GM12872 (cell line): Measurements from ENCODE around the gene CEP72.

ENCODE experiments used
- TF ChIP-seq, protein P1 (sequence below): IDR thresholded peaks from 3 replicates; pipeline ENCODE4 v1.5.1; 2011; ENCODE audit warnings: low read depth, mild to moderate bottlenecking, low read length, moderate library complexity; ENCODE audit not compliant: insufficient read depth

CEP72 gene

DNA sequence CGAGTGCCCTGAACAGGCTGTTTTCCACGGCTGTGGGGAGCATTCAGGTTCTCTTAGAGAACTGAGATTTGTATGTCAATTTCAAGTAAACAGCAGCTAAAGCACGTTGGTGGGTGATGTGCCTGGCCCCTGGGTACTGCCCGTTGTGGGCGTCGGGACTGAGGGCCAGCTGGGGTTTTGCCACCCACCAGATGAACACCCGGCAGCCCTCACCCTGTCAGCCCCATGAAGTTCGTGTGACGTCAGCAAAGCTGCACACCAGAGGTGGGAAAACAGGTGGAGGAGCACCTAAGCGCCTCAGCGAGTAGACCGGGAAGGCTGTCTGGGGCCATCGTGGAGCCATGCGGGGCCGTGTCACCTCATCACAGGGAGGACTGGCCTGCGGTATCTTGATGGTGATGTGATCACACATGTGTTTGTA is 9.2 kb downstream of the CEP72 start:
- TF ChIP-seq, protein P1, sequence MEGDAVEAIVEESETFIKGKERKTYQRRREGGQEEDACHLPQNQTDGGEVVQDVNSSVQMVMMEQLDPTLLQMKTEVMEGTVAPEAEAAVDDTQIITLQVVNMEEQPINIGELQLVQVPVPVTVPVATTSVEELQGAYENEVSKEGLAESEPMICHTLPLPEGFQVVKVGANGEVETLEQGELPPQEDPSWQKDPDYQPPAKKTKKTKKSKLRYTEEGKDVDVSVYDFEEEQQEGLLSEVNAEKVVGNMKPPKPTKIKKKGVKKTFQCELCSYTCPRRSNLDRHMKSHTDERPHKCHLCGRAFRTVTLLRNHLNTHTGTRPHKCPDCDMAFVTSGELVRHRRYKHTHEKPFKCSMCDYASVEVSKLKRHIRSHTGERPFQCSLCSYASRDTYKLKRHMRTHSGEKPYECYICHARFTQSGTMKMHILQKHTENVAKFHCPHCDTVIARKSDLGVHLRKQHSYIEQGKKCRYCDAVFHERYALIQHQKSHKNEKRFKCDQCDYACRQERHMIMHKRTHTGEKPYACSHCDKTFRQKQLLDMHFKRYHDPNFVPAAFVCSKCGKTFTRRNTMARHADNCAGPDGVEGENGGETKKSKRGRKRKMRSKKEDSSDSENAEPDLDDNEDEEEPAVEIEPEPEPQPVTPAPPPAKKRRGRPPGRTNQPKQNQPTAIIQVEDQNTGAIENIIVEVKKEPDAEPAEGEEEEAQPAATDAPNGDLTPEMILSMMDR = no peak

DNA sequence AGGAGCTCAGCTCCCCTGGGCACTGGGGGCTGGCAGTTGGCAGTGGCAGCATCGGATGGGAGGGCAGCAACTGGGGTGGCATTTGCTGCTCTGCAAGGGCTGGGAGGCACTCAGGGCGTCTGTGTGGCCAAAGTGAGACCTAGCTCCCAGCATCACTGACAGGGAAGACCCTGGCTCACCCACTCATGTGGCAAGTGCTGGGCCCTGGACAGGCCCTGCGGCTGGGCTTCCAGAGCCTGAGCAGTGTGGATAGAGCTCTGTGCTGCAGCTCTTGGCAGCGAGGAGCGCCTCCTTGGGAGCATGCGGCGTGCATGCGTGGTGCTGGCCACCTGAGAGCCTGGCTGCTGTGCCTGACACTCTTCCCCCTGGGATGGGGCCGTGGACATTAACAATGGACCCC is 10.2 kb downstream of the CEP72 start:
- TF ChIP-seq, protein P1 = no peak

DNA sequence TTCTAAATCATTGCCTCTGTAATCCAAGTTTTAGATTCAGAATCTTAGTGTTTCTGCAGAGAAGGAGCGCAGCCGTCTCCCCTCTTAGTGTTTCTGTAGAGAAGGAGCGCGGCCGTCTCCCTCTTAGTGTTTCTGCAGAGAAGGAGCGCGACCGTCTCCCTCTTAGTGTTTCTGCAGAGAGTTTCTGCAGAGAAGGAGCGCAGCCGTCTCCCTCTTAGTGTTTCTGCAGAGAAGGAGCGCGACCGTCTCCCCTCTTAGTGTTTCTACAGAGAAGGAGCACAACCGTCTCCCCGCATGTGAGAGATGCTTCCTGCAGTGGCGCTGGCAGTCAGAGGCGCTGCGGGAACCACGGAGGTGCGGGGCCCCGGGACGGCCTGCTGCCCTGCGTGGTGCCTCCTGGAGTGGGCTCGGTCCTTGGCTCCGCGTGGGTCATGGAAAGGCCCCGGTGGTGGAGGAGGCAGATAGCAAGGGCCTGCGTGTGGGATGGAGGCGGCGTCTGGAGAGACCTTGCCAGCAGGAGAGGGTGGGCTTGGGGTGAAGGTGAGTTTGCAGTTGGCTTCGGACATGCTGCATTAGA is 10.9 kb downstream of the CEP72 start:
- TF ChIP-seq, protein P1 = no peak

DNA sequence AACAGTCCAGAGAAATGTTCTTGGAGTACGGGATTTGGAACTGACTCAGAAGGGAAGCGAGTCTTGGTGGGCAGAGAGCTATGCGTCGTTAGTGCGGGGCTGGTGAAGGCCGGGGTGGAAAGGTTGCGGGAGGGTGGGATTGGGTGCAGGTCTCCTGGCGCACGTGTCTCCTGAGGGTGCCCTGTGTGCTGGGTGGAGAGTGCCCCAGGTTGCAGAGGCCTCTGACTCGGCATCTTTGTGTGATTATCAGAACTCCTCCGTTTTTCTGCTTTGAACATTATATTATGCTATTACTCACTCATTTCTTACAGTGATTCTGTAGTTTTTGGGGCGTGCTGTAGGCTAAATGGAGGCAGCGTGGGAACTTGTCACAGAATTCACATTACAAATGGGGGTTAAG is 11.4 kb downstream of the CEP72 start:
- TF ChIP-seq, protein P1 = no peak

DNA sequence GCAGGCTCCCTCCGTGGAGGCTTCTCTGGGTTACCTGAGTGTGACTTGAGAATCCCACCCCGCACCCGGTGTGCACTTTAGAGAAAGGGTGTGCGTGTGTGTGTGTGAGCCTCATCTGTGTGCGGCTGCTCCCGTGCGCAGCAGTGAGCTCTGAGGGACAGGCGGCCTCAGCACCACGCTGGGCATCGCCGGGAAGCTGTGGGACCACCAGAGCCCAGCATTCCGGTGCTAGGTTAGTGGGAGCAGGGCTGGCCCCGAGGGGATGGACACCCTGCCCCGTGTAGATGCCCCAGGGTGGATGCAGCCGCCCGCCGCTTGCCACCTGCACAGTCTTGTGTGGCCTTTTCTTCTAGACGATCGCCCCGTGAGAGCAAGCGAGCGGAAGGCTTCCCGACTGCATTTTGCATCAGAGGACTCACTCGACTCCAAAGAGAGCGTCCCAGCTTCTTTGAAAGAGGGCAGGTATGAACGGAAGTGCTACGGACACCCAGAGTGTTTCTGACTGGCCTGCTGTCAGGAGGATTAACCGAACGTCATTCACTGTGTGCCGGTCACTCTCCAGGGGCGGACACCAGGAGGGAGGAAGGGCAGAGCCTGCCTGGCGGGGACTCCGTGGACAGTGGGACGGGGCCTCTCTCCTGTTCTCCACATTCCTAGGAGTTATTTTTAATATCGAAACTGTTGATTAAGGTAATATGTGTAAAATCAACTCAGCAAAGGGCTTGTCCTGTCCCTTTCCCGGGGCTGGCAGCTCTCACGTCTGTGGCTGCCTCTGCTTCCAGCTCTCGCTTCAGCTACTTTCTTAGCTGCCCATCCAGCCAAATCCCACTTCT is 12.2 kb downstream of the CEP72 start:
- TF ChIP-seq, protein P1 = no peak

DNA sequence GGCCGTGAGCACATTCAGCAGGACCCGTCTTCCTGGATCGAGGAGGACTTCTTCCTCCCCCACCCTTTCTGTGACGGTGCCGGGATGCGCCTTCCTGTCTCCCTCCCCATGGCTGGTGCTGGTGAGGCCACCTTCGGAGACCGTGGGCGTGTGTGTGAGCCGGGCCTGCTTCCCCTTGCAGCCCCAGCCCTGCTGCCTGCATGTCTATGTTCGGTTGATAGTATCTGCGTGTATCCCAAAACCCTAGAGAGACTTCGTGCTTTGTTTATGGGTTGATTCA is 12.8 kb downstream of the CEP72 start:
- TF ChIP-seq, protein P1 = no peak

DNA sequence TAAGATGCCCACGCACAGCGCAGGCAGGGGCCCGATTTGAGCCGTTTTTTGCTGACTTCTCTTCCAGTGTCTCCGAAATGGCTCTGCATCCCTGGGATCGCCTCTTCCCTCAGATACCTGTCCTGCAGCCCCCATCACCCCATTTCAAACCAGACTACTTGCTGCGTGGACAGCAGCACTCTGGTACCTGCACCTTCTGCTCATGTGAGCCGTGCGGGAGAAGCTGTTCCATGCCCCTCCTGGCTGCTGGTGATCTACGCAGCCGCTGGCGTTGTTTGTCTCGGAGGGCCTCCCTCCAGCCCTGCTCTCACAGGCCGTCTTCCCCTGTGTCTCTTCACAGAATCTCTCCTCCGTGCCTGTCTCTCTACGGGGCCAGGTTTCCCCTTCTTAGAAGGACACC is 13.4 kb downstream of the CEP72 start:
- TF ChIP-seq, protein P1 = no peak
